Activated CD4-positive, alpha-beta T cell treated with anti-CD3 and anti-CD28 coated beads, Interleukin-2, amount 50 U/mL, for 24 hours (primary cell): Measurements from ENCODE around the gene SAMMSON.

Experiments used
- DNase-seq, 2 donors: peaks; one replicate each; pipeline ENCODE4 v3.0.0-alpha.2; 2020; ENCODE audit warnings: low read depth in 1 of 2, low spot score in 1 of 2

SAMMSON gene

DNA sequence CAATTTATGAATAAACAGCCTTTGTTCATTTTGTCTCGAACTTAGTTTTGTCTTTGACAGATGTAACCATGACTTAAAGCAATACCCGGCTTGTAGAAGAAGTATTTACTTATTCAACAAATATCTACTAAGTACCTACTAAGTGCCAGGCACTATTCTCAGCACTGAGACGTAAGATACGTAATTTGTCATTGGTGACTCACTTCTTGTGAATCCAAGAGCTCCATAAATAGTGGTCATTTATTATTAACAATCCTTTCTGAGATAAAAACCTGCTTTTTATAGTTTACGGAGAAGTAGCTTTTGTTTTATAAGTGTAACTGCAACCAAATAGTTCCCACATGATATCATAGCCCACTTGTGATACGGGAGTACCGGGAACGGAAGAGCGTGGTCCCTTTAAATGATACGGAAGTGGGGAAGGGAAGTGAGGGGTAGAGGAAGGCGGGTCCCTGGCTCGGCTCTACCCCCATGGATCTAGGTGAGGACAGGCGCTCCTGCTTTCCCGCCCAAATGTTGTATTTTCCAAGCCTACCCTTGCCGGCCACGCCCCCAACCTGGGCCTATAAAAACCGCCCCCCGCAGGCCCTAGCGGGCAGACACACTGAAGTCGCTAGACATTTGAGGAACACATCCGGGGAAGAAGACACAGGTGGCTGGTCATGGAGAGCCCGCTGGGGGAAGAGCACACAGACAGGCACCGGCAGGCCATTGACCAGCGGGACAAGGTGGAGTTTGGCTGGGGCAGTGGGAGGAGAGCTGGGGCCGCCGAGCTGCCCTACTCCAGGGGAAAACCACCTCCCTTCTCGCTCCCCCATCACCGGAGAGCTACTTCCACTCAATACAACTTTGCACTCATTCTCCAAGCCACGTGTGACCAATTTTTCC lies at the start of gene SAMMSON:
Gene SAMMSON (plus strand): TSS at position 594 of the 888 bp plus-strand sequence.
- no peak for DNase-seq

DNA sequence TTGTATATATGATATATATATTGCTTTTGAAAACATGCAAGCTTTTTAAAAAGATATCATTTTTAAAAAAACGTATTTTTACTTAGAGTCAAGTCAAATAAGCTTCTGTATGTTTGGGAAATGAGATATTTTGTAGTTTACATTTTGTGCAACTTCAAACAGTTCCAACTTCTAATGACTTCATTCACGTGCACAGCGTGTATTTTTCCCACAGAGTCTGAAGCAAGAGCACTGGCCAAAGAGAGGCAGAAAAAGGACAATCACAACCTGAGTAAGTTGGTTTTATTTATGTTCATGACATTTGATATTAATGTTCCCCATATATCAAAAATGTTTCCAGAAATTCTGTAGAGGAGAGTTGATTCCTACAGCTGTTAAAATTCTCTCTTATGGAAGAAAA lies 47.9 kb upstream of the SAMMSON start:
- DNase-seq: no peak

DNA sequence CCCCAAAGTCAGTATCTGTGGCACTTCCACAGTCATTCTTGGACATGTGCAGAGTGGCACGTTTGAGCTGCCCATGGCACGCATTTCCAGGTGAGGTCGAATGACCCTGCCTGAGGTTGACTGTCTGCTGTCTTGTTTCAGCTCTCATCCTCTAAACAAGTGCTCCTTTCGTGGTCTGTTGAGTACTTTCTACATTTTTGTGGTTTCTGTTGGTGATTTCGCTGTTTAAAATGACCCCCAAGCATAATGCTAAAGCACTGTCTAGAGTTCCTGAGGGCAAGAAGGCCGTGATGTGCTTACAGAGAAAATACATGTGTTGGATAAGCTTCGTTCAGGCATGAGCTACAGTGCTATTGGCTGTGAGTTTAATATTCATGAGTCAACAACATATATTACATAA lies 40.0 kb upstream of the SAMMSON start:
- no peak for DNase-seq

DNA sequence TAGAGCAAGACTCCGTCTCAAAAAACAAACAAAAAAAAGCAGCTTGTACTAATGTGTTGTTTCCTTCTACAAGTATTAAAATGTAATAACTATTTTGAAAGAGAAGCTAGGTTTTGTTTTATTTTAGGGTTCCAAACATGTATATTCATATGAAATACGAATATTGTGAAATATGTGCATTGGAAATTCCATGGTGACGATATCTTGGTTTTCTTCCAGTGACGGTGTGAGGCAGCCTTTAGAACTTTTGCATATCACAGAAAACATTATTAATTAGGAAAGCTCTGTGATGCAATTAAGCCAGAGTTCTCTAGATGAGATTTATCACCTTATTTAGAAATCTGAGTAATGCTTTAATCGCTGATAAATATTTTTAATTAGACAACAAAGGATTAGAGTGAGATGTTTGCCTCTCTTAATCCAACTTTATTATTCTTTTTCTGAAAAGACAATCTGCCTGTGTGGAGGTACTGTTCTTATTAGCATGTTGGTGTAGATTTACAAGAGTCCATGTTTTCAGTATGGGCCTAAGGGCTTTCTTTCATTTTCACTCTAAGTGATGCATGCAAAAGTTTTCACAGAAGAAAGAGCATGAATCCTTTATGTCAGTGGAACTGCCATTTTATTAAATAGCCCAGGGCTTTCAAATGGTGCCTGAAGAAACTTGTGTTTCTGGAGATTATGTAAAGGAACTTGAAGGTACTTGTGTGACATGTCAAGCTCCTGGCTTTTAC lies 37.7 kb upstream of the SAMMSON start:
- no peak for DNase-seq

DNA sequence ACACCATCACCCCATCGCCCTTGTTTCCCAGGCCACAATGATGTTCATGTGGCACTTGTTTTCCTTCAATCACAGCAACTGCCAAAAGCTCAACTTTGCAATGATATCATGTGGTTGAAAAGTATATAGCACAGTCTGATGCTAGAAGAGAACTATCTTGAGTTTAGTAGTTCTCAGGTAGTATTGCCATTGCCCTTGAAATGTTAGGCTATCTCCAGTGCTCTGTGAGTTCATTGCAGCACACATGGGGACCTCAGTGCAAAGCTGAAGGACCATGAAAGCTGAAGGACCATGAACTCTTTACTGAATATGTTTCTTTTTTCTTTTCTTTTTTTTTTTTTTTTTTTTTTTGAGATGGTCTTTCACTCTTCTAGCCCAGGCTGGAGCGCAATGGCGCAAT lies 35.9 kb upstream of the SAMMSON start:
- DNase-seq: no peak

DNA sequence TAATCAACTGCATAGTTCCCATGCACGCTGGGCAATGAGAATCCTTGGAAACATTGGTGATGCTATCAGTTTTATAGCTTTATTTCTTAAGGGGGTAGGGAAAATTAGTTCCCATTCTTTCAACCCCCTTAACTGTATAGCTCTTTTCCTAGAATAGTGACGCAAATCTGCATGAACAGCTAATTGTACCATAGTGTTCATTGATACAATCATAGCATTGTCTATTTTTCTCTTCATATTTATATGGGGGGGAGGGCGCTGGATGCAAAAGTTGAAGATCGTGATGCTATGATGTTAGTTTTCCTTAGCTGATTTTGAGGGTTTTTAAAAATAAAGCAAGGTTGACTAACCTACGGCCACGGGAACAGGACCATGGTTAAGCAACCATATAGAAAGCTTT lies 32.4 kb upstream of the SAMMSON start:
- no peak for DNase-seq

DNA sequence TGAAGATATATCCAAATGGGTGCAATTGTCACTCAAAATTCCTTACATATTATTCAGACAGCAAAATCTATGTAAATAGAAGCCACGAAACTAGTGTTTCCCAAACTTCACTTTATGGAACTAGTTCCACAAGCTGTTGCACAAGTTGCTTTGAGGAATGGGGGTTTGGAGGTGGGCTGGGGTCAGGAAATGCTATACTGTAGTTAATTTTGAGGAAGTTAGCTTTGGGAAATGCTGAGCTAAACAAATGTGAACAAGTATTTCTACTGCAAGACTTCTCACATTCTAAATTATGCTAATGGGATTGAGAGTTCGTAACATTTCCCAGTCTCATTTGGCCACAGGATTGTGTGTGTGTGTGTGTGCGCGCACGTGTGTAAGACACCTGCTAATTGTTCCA lies 28.7 kb upstream of the SAMMSON start:
- no peak for DNase-seq

DNA sequence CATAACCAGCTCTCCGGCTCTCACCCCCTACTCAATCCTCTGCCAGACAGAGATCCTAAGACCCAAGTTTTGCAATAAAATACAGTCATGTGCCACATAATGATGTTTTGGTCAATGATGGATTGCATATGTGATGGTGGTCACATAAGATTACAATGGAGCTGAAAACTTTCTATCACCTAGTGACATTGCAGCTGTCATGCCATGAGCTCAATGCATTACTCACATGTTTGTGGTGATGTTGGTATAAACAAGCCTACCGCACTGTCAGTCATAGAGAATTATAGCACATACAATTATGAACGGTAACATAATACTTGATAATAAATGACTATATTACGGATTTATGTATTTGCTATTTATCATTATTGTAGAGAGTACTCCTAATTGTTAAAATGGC lies 26.9 kb upstream of the SAMMSON start:
- DNase-seq: no peak

DNA sequence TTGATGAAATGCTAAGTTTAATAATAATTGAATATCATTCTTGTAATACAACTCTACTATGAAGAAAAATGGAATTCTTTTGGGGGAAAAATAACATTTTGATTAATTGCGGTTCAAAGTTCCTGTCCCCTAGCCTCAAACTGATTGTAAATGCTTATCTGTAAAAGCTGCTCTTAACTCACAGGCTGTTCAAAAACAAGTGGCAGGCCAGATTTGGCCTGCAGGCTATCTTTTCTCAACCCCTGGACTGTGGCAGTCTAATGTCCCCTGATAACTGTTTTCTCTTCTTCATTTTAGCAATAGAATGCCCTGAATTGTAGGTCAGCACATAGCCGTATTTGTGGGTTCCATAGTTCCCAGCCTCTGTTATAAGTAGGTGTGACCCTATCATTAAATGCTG lies 23.5 kb upstream of the SAMMSON start:
- no peak for DNase-seq

DNA sequence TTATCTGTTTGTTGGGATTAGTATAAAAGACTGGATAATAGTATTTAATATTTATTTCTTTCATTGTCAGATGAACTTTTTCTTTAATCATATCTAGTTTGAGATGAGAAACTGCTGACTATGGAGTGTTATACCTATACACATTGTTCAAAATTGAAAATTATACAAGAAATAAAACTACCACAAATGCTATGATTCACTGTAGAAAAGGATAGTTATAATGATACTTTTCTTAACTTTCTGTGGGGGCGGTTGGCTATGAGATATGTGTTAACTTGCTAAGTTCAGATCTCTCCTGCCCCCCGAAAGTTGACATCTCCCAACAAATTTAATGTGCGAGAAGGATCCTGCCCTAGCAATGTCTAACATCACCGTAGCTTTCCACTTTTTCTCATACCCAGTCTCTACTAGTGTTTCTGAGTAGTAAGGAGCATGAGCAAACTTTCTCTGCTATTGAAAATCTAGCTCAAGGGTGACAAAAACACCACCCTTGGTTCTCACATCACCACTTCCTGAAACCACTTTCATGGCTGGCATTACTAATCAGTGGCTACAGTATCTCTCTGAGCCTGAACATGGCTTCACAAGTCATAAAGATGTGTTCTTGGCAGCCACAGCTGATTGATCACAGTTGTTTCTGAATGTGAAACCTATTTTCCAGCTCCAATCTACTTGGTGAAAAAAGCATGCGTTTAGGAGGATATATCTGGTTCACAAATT lies 15.8 kb upstream of the SAMMSON start:
- no peak for DNase-seq

DNA sequence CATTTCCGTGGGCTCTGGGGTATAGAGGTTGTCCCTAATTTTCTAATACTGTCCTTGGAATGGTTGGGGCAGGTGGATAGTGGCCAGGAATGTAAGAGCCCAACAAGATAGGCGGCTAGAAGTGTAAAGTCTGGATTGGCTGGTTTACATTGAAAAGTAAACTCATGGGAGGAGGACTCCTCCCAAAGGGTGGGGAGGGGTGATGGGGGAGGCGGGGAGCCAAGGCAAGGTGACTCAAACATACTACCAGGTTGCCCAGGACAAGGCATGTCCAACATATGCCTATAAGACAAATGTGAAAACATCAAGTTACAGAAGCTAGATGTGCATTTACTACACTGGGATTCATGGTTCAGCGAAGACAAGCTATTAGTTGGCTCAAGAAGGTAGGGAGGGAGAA lies 14.3 kb upstream of the SAMMSON start:
- no peak for DNase-seq

DNA sequence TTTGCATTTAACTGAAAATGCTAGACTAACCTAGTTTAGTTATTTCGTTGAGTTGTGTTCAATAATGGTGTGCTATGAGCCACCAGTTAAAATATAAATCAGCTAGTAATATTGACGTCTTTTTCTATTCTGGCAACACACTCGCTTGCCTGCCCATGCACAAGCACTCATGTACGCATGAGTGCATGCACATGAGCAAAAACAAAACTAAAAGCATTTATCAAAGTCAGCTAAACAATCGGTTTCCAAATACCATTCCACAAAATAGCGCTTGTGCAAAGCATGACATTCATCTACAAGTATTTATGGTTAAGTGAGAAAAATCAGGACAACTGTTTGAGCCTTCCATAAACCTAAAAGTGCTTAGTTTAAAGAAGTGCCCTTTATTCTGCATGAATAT lies 13.1 kb upstream of the SAMMSON start:
- DNase-seq: no peak

DNA sequence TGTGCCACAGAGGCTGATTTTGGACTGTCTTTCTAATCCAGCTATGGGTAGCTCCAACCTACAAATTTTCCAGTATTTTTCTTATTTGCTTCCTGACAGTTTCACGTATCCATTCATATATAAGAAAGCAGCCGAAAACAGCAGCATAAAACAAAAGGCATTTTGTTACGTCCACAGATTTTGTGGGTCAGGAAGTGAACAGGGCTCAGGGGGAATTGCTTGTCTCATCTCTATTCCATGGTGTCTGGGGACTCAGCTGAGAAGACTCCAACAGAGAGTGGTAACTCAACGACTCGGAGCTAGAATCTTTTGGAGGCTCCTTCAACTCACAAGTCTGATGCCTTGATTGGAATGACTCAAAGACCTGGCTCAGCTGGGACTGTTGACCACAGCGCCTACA lies 11.7 kb upstream of the SAMMSON start:
- DNase-seq: no peak

DNA sequence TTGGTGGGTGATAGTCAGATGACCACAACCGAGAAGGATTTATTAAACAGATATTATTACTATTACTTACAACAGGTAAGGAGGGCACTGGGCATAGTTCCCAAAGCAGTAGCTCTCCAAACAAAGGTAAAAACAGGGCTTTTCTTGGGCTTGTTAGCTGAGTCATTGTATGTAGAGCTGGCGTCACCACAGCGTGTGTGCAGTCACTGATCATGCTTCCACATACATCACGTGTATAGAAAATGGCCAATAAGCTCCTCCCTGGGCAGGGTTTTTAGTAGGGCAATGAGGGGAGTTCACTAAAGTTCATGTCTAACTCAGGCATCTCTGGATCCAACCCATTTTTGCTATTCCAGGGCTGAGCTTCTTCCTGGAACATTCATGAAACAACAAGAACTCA lies 5.8 kb upstream of the SAMMSON start:
- DNase-seq: no peak

DNA sequence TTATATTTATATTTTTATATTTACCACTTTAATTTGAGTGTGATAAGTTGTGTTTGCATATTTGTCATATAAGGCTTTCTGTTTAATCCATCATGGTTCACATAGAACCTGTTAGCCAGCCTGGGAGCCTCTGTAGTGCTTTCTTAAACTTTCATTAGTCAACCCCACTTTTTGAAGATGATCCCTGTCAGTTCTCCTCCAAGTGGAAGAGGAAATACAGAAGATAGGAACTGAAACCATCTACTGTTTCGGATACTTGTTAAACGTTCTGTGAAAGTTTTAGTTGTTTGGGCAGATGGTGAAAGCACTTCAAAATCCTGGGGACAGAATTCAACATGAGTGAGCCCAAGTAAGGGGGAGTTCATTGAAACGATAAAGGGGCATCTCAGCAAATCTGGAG lies 4.6 kb upstream of the SAMMSON start:
- no peak for DNase-seq

DNA sequence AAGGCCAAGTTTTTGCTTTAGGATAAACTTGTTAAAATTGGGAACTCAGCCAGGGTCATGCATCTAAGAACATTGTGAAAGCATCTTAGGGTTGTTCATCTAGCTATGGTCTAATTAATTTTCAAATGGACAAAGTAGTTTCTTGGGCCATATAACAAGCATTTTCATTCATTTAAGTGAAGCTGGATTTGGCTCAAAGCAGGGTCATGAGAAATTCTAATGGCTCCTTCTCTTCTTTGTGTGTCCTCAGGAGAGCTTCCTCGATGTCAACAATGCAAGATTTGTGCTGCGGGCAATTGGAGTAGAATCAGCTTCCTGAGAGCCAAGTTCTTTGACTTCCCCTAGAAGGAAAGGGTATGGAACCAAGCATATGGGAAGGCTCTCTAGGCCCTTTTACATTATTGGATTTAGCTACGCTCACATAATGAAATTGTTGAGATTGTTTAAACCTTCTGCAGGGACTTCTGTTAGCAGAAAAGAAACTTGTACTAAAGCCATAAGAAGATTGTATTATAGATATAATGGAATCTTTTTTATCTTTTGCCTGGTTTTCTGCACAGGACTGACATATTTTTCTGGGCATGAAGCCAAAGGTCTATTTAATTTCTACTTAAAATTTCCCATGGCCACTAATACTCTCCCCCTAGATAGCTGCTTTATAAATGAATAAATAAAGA lies 1.8 kb upstream of the SAMMSON start:
- DNase-seq: no peak

DNA sequence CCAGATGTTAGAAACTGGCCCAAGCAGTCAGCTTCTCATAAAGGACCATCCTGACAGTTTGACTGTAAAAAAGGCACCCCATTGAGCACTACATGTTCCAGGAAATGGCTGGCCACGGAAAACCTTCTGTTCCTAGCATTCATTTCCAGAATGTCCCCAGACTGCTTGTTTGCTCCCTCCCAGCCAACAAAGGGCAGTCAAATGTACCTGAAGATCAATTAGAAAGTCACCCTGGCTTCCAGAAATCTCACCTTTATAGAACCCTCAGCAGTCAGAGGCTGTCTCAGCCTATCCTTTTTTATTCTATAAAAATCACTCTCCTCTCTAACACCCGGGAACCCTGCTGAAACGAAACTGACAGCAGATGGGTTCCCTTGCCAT lies 784 bp upstream of the SAMMSON start:
- DNase-seq: no peak

DNA sequence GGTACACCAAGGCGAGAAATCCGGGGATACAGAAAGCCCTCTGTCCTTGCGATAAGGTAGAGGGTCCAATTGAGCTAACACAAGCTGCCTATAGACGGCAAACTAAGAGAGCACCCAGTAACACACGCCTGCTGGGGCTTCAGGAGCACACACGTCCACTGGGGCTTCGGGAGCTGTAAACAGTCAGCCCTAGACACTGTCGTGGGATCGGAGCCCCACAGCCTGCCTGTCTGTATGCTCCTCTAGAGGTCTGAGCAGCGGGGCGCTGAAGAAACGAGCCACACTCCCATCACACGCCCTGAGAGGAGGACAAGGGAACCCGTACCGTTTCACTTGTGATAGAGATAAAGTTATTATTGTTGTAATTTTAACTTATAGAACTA lies 486 bp downstream of the SAMMSON start:
- no peak for DNase-seq

DNA sequence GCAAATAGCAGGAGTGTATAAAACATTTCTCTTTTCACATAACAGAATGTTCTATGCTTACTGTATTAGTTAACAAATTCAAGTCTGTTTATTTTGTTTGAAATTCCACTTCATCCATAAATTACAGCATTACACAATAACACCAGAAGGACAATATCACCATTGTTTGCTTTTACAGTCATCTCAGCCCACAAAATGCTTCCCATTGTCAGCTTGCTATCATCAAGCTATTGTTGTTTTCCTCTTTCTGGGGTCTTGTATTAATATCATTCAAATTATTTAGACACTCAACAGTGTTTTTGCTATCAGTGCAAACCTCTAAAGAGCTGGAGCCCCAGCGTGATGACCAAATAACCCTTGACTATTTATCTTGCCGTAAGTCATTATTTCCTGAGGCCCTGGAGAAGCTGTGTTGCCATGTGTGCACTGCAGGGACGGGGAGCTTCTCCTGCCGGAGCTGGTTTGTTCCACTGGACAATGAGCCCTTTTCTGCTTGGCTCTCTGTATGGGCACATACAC lies 1.1 kb downstream of the SAMMSON start:
- no peak for DNase-seq

DNA sequence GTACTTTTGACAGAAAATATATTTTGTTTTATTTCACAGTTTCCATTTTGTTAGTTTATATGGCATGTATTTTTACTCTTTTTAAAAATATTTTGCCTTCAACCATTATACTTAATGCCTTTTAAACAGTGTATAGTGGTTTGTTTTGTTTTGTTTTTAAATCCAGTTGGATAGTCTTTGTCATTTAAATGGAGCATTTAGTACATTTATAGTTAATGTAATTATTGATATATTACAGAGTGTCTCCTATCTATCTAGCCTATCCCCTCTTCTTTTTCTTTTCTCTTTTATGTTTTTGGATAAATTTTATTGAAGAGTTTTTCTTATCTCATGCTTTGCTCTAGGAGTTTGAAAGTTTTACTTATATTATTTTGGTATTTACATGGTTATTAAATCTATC lies 3.6 kb downstream of the SAMMSON start:
- DNase-seq: no peak

DNA sequence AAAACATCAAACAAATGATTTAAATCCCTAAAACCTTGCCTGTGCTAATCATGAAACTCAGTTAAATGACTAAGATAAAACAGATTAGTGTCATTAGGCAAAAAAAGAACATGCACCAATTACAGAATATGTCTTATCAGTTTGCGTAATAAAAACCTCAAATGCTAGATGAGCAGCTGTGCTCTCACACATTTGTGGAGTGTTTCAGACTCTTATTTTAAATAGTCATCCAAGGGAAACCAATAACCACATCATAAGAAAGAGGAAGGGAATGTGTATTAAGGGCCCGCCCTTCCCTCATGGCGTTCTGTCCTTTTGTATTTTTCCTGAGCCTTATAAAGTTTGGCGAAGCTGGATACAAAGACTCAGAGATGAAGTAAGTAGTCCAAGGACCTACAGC lies 6.6 kb downstream of the SAMMSON start:
- DNase-seq: no peak
